T-helper 1 cell (primary cell): ENCODE measurements around the gene CTAG1B.
"Not testable (repeated sequence)": the region's sequence is repeated elsewhere in the genome, so short reads cannot be mapped to it uniquely, and the experiment has no call there.

ENCODE experiments used
- DNase-seq, 5 donors: peaks; one replicate each; pipeline ENCODE4 v3.0.0-alpha.2; 2012 to 2020
- total RNA-seq, 4 donors: gene quantifications; one replicate each; lab custom pipeline; 2026; lab: John Stamatoyannopoulos, UW

The CTAG1B gene
- 0 reads per million in 4 donors for total RNA-seq

GRCh38 chrX:154619182-154619581 lies at the start of gene CTAG1B:
Gene CTAG1B, minus strand, starts transcription at chrX:154619282. Its CDS starts 64 bp downstream, at chrX:154619218.
- DNase-seq = not testable (repeated sequence)

- DNase-seq = no peak
These were observed 42.8 kb upstream of the CTAG1B start for GRCh38 chrX:154661899-154662298.

- no peak for DNase-seq
These were observed 42.1 kb upstream of the CTAG1B start for GRCh38 chrX:154661170-154661569.

GRCh38 chrX:154660541-154660940 lies 41.5 kb upstream of the CTAG1B start:
- no peak for DNase-seq

GRCh38 chrX:154658957-154659356 lies 39.9 kb upstream of the CTAG1B start:
- no peak for DNase-seq

- DNase-seq = no peak
These were observed 39.1 kb upstream of the CTAG1B start for GRCh38 chrX:154658187-154658586.

GRCh38 chrX:154657226-154657805 lies 38.2 kb upstream of the CTAG1B start:
- DNase-seq = no peak

- DNase-seq = no peak
These were observed 36.7 kb upstream of the CTAG1B start for GRCh38 chrX:154655786-154656185.

GRCh38 chrX:154655346-154655745 lies 36.3 kb upstream of the CTAG1B start:
- DNase-seq = no peak

GRCh38 chrX:154654925-154655324 lies 35.8 kb upstream of the CTAG1B start:
- DNase-seq = no peak

- DNase-seq = no peak
These were observed 35.3 kb upstream of the CTAG1B start for GRCh38 chrX:154654372-154654771.

- DNase-seq = not testable (repeated sequence)
These were observed 34.3 kb upstream of the CTAG1B start, which contains the start of gene CTAG2 for GRCh38 chrX:154653413-154653812. Gene CTAG2, minus strand, starts transcription at chrX:154653579. Its CDS starts 64 bp downstream, at chrX:154653515.

- DNase-seq = no peak
These were observed 33.9 kb upstream of the CTAG1B start for GRCh38 chrX:154653048-154653401.

GRCh38 chrX:154652311-154653047 lies 33.4 kb upstream of the CTAG1B start:
- no peak for DNase-seq

- no peak for DNase-seq
These were observed 31.1 kb upstream of the CTAG1B start for GRCh38 chrX:154650221-154650510.

- DNase-seq = no peak
These were observed 30.6 kb upstream of the CTAG1B start for GRCh38 chrX:154649503-154650220.

GRCh38 chrX:154648931-154649330 lies 29.8 kb upstream of the CTAG1B start:
- no peak for DNase-seq

- DNase-seq = not testable (repeated sequence)
These were observed 26.8 kb upstream of the CTAG1B start for GRCh38 chrX:154645745-154646378.

GRCh38 chrX:154643708-154644107 lies 24.6 kb upstream of the CTAG1B start:
- not testable (repeated sequence) for DNase-seq

- not testable (repeated sequence) for DNase-seq
These were observed 22.7 kb upstream of the CTAG1B start for GRCh38 chrX:154641740-154642139.

GRCh38 chrX:154633661-154634060 lies 14.6 kb upstream of the CTAG1B start:
- not testable (repeated sequence) for DNase-seq

- not testable (repeated sequence) for DNase-seq
These were observed 11.9 kb upstream of the CTAG1B start for GRCh38 chrX:154630949-154631348.

GRCh38 chrX:154628960-154629359 lies 9.9 kb upstream of the CTAG1B start:
- not testable (repeated sequence) for DNase-seq
